GM23248 (cell line): ENCODE data around the gene DCHS2. TPM values are rescaled to one million over a fixed set of nuclear protein-coding genes. Genes with fewer than 3 reads are reported as not detected.

Experiments
- DNase-seq: peaks from one replicate; pipeline ENCODE4 v3.0.0-alpha.2; 2015
- H2AFZ ChIP-seq: fragments of 200-600 bp; sonication (generic); 2 replicates; pipeline ENCODE4 v1.6.1; 2016; ENCODE audit warnings: antibody characterized with exemption
- H3F3A ChIP-seq: fragments of 200-600 bp; sonication (generic); 2 replicates; pipeline ENCODE4 v1.6.1; 2016; ENCODE audit warnings: mild to moderate bottlenecking, antibody characterized with exemption, mixed run types; ENCODE audit not compliant: insufficient read depth
- H3K27ac ChIP-seq: fragments of 200-600 bp; sonication (generic); 2 replicates; pipeline ENCODE4 v1.5.1; 2016; ENCODE audit warnings: mild to moderate bottlenecking
- H3K27me3 ChIP-seq: fragments of 200-600 bp; sonication (generic); replicated peaks from 2 replicates; pipeline ENCODE4 v1.6.1; 2016; ENCODE audit warnings: mild to moderate bottlenecking; ENCODE audit not compliant: insufficient read depth
- H3K36me3 ChIP-seq: fragments of 200-600 bp; sonication (generic); 2 replicates; pipeline ENCODE4 v1.6.1; 2016; ENCODE audit warnings: low read depth, mild to moderate bottlenecking
- H3K4me1 ChIP-seq: fragments of 200-600 bp; sonication (generic); 2 replicates; pipeline ENCODE4 v1.6.1; 2016; ENCODE audit warnings: mild to moderate bottlenecking; ENCODE audit not compliant: insufficient read depth
- H3K4me2 ChIP-seq: fragments of 200-600 bp; sonication (generic); one replicate; pipeline ENCODE4 v1.6.1; 2016; ENCODE audit warnings: mild to moderate bottlenecking; ENCODE audit not compliant: unreplicated experiment
- H3K4me3 ChIP-seq: fragments of 200-600 bp; sonication (generic); 2 replicates; pipeline ENCODE4 v1.5.1; 2016; ENCODE audit warnings: mild to moderate bottlenecking
- H3K79me2 ChIP-seq: fragments of 200-600 bp; sonication (generic); 2 replicates; pipeline ENCODE4 v1.6.1; 2016; ENCODE audit warnings: mild to moderate bottlenecking; ENCODE audit not compliant: insufficient read depth
- H3K9ac ChIP-seq: fragments of 200-600 bp; sonication (generic); 2 replicates; pipeline ENCODE4 v1.6.1; 2016; ENCODE audit warnings: mild to moderate bottlenecking
- H3K9me2 ChIP-seq: fragments of 200-600 bp; sonication (generic); 2 replicates; pipeline ENCODE4 v1.6.1; 2016; ENCODE audit warnings: mixed run types, mild to moderate bottlenecking, moderate library complexity; ENCODE audit not compliant: insufficient read depth
- H3K9me3 ChIP-seq: fragments of 200-600 bp; sonication (generic); one replicate; pipeline ENCODE4 v1.6.1; 2017; ENCODE audit warnings: low read depth
- H4K20me1 ChIP-seq: fragments of 200-600 bp; sonication (generic); 2 replicates; pipeline ENCODE4 v1.6.0; 2016; ENCODE audit not compliant: insufficient read depth
- EZH2 ChIP-seq: fragments of 200-600 bp; sonication (generic); IDR thresholded peaks from 2 replicates; pipeline ENCODE4 v1.6.1; 2018; ENCODE audit warnings: antibody characterized with exemption, mild to moderate bottlenecking; ENCODE audit not compliant: insufficient read depth, poor library complexity, severe bottlenecking
- EZH2phosphoT487 ChIP-seq: fragments of 200-600 bp; sonication (generic); IDR thresholded peaks from 2 replicates; pipeline ENCODE4 v1.6.1; 2018; ENCODE audit warnings: antibody characterized with exemption, moderate library complexity, mild to moderate bottlenecking, low read depth; ENCODE audit not compliant: insufficient read depth
- WGBS, 2 experiments: methylation state at CpG; one replicate each; pipeline ENCODE4 v1.1.6; 2015 to 2017; ENCODE audit warnings: low lambda C conversion rate in 2 of 2, low coverage in 1 of 2; ENCODE audit errors: missing lambda C conversion rate in 2 of 2; 5-methylcytosine and 5-hydroxymethylcytosine counted together
- in situ Hi-C: fragments of 300-500 bp; cut with MboI; formaldehyde crosslinking; loops from 2 replicates; pipeline ENCODE4 v1.15.0; 2020
- polyA plus RNA-seq: library from polyadenylated mRNA; unstranded; fragments of >200 nt; fragmentation: Nextera tagmentation; extraction: Ambion mirVana; gene quantifications from 2 replicates; pipeline ENCODE4 v1.2.1, GENCODE V29; 2016
- total RNA-seq: library from RNA; depleted of rRNA; stranded (reverse); fragments of >200 nt; shearing (Covaris generic); gene quantifications from 2 replicates; pipeline ENCODE4 v1.2.3, GENCODE V29; 2014

DCHS2 gene
- total and polyA plus RNA-seq, 2 experiments from 2014 or later, result not detected

GRCh38 chr4:154527308-154527707, 35.7 kb upstream of the DCHS2 start:
- Histone ChIP-seq H3K79me2 (no peaks in the 10 kb centered on the region), H3K4me2 (no peak overlapping the region), H3K4me3 (no peak overlapping the region), H3K9me2 (no peaks in the 10 kb centered on the region), H3K9me3 (no peaks in the 10 kb centered on the region), H3K27me3 (0 out of 2 replicates have a peak, but pooled peaks cover 18% of the 10 kb centered on the region), H2AFZ (no peak overlapping the region), H3F3A (no peaks in the 10 kb centered on the region), H3K36me3 (no peaks in the 10 kb centered on the region), H3K27ac (no peak overlapping the region), H3K4me1 (no peaks in the 10 kb centered on the region), H4K20me1 (no peaks in the 10 kb centered on the region), H3K9ac (no peak overlapping the region)
- DNase-seq, result no peak
- in situ Hi-C loops, result no loop called here
- no peak for TF ChIP-seq EZH2phosphoT487
- TF ChIP-seq EZH2, result no peak
- WGBS, 2 experiments, result 71 to 76% methylated on average over 4 of the region's 4 CpGs

DNA sequence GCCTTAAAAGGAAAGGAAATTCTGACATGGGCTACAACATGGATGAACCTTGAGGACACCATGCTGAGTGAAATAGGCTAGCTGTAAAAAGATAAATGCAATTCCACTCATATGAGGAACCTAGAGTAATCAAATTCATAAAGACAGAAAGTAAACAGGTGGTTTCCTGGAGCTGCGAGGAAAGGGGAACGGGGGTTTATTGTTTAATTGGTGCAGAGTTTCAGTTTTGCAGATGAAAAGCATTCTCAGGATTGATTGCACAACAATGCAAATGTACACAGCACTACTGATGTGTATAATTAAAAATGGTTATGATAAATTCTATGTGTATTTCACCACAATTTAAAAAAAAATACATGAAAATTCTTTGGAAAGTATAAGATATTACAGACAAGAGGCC, 34.6 kb upstream of the DCHS2 start:
- H3K4me1 ChIP-seq, result no peaks in the 10 kb centered on the region
- no peaks in the 10 kb centered on the region for H3K9me2 ChIP-seq
- no peaks in the 10 kb centered on the region for H3F3A ChIP-seq
- H3K27me3 ChIP-seq, result 0 out of 2 replicates have a peak, but pooled peaks cover 18% of the 10 kb centered on the region
- TF ChIP-seq EZH2phosphoT487 (no peak), EZH2 (no peak)
- no peaks in the 10 kb centered on the region for H3K9me3 ChIP-seq
- WGBS, 2 experiments, result 33 to 52% methylated on average over 2 of the region's 2 CpGs
- H2AFZ ChIP-seq, result no peak overlapping the region
- H3K4me2 ChIP-seq, result no peak overlapping the region
- H3K9ac ChIP-seq, result no peak overlapping the region
- no peak for DNase-seq
- no peak overlapping the region for H3K27ac ChIP-seq
- no peaks in the 10 kb centered on the region for H4K20me1 ChIP-seq
- in situ Hi-C loops, result no loop called here
- H3K36me3 ChIP-seq, result no peaks in the 10 kb centered on the region
- H3K79me2 ChIP-seq, result no peaks in the 10 kb centered on the region
- H3K4me3 ChIP-seq, result no peak overlapping the region

DNA sequence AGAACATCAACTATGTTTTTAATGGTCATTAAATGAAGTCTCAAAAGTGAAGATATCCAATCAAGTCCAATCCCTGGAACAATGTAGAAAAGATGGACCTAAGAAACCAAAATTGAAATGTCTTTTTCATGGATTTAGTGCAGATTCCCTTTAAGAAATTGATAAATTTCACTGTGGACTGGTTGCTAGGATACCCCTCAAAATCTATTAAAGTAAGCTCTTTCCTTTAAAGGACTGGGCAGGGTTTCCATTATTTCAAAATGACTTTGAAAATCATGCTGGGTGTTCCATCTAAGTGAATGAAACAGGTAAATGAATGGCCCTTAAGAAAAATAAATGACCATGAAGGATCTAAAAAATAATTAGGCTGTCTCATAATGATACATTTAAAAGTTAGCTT, 30.0 kb upstream of the DCHS2 start:
- peaks cover 33% of the 10 kb centered on the region for H3K27me3 ChIP-seq
- no peaks in the 10 kb centered on the region for H3K79me2 ChIP-seq
- in situ Hi-C loops, result no loop called here
- TF ChIP-seq EZH2phosphoT487 (no peak), EZH2 (no peak)
- H3K36me3 ChIP-seq, result no peaks in the 10 kb centered on the region
- H2AFZ ChIP-seq, result no peak overlapping the region
- no peaks in the 10 kb centered on the region for H3K9me3 ChIP-seq
- H3K4me3 ChIP-seq, result no peak overlapping the region
- no peaks in the 10 kb centered on the region for H3K9me2 ChIP-seq
- H4K20me1 ChIP-seq, result no peaks in the 10 kb centered on the region
- no peak overlapping the region for H3K4me2 ChIP-seq
- no peak overlapping the region for H3K9ac ChIP-seq
- no peaks in the 10 kb centered on the region for H3F3A ChIP-seq
- no peak overlapping the region for H3K27ac ChIP-seq
- no peaks in the 10 kb centered on the region for H3K4me1 ChIP-seq
- no peak for DNase-seq

- Histone ChIP-seq H2AFZ (no peak overlapping the region), H3K4me3 (no peak overlapping the region), H3K36me3 (no peaks in the 10 kb centered on the region), H3K27me3 (peaks cover 28% of the 10 kb centered on the region), H3K4me1 (no peaks in the 10 kb centered on the region), H3K27ac (no peak overlapping the region), H3K9me2 (no peaks in the 10 kb centered on the region), H3K79me2 (no peaks in the 10 kb centered on the region), H3K9ac (no peak overlapping the region), H3K4me2 (no peak overlapping the region), H4K20me1 (no peaks in the 10 kb centered on the region), H3K9me3 (no peaks in the 10 kb centered on the region), H3F3A (no peaks in the 10 kb centered on the region)
- 37 to 60% methylated on average over 4 of the region's 4 CpGs for WGBS, 2 experiments
- in situ Hi-C loops, result no loop called here
- TF ChIP-seq EZH2phosphoT487 (no peak), EZH2 (no peak)
- DNase-seq, result no peak
Observed at GRCh38 chr4:154519214-154519613, 27.6 kb upstream of the DCHS2 start.

DNA sequence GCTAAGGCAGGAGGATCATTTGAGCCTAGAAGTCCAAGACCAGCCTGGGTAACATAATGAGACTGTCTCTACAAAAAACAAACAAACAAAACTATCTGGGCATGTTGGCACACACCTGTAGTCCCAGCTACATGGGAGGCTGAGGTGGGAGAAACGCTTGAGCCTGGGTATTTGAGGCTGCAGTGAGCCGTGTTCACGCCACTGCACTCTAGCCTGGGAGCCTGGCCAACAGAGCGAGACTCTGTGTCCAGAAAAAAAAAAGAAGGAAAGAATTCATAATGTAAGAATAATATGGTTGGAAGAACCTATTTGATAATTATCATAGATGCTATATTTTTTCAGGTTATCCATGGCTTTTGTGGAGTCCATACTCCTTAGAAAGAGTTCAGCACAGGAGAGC, 26.0 kb upstream of the DCHS2 start:
- Histone ChIP-seq H3K27me3 (peaks cover 28% of the 10 kb centered on the region), H3K4me2 (no peak overlapping the region), H3K4me3 (no peak overlapping the region), H3K9me2 (no peaks in the 10 kb centered on the region), H3K9me3 (no peaks in the 10 kb centered on the region), H2AFZ (no peak overlapping the region), H3K79me2 (no peaks in the 10 kb centered on the region), H3K36me3 (no peaks in the 10 kb centered on the region), H4K20me1 (no peaks in the 10 kb centered on the region), H3F3A (no peaks in the 10 kb centered on the region), H3K27ac (no peak overlapping the region), H3K9ac (no peak overlapping the region), H3K4me1 (no peaks in the 10 kb centered on the region)
- TF ChIP-seq EZH2phosphoT487 (no peak), EZH2 (no peak)
- no peak for DNase-seq
- WGBS, 2 experiments, result 27 to 31% methylated on average over 4 of the region's 4 CpGs
- in situ Hi-C loops, result no loop called here
